Heart left ventricle (tissue), 13 donors: ENCODE measurements around the gene HEBP1.

Experiments used
- CTCF ChIP-seq, 12 donors: fragments of 200-600 bp; sonication (generic) in 4 of 12; IDR thresholded peaks; one replicate each; pipeline versions ENCODE4 v1.5.0 to v1.8.0; 2018 to 2022; ENCODE audit warnings: antibody characterized with exemption in 12 of 12, mild to moderate bottlenecking in 5 of 12
- POLR2A ChIP-seq, 2 donors: fragments of 450-650 bp; IDR thresholded peaks; one replicate each; pipeline ENCODE4 v1.6.1; 2017; ENCODE audit warnings: antibody characterized with exemption in 2 of 2, mild to moderate bottlenecking in 2 of 2, moderate library complexity in 2 of 2
- donor health status: ischemic (EF 13 %, LVEDD 7.1; RV severe dilation, severe dysfunction).
- donor health status: DM: no; HTN: yes; CAD: no.
- donor health status: DM: no; HTN: no; CAD: no.
- donor health status: ischemic (EF 25% LVEDD 6.9; RV normal size, moderate dysfunction).
- donor health status: ischemic (EF 25% LVEDD 5.7; RV mildly dilated, moderate dysfunction).
- donor health status: ischemic (EF 35%, LVEDD 5.7; RV mildly dilated, moderate dysfunction).
- donor health status: nonischemic (EF 11% LVEDD 7.7; RV severe dilation, severe dysfunction).
- donor health status: DM: yes; HTN: yes; CAD: no.
- donor health status: PGD.
- donor health status: ischemic (EF 29% LVEDD 5.4; RV normal size, mild dysfunction).
- donor health status: nonischemic (EF 23%, LVEDD 6.1; RV moderate dilation, normal function).

- TF ChIP-seq CTCF (IDR thresholded peaks at IDR 0.05) (no peak), POLR2A (IDR thresholded peaks at IDR 0.05) (no peak)
Observed at GRCh38 chr12:13049816-13050215, 49.8 kb upstream of the HEBP1 start.
